NK-92 treated with Interleukin-12 subunit alpha and Interleukin-12 subunit beta, amount 100 ng/mL, for 24 hours (cell line): ENCODE results near the gene AADACL3.
"Not testable (repeated sequence)": the region's sequence is repeated elsewhere in the genome, so short reads cannot be mapped to it uniquely, and the experiment has no call there.

ENCODE experiments used
- DNase-seq: peaks from one replicate; lab custom pipeline; 2025; lab: John Stamatoyannopoulos, UW

The AADACL3 gene

GRCh38 chr1:12715896-12716437, at the start of gene AADACL3:
TSS of gene AADACL3 (plus strand) at chr1:12716110. CDS start at chr1:12716177, 67 bp downstream.
- no peak for DNase-seq

GRCh38 chr1:12666141-12666735, 49.7 kb upstream of the AADACL3 start:
- DNase-seq: no peak

GRCh38 chr1:12669529-12670068, 46.3 kb upstream of the AADACL3 start:
- DNase-seq: no peak

DNA sequence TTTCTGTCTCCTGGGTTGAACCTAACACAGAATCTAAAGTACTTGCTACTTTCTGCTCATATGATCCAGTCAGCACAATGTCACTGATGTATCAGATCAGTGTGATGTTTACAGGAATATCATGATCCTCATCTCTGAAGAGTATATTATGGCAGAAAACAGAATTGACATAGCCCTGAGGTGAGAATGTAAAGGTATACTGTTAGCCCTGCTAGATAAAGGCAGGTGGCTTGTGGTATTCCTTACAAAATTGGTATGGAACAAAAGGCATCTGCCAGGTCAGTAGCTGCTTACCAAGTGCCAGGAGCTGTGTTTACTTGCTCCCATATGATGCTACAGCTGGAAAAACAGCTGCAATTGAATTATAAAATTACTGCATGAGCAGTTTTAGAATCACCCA, 41.6 kb upstream of the AADACL3 start:
- DNase-seq: no peak

DNA sequence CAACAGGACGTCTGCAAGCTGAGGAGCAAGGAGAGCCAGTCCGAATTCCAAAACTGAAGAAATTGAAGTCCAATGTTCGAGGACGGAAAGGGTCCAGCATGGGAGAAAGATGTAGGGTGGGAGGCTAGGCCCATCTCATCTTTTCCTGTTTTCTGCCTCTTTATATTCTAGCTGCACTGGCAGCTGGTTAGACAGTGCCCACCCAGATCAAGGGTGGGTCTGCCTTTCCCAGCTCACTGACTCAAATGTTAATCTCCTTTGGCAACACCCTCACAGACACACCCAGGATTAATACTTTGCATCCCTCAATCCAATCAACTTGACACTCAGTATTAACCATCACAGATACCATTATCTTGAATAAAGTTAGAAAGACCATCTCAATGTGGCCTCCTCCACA, 39.8 kb upstream of the AADACL3 start:
- DNase-seq: not testable (repeated sequence)

DNA sequence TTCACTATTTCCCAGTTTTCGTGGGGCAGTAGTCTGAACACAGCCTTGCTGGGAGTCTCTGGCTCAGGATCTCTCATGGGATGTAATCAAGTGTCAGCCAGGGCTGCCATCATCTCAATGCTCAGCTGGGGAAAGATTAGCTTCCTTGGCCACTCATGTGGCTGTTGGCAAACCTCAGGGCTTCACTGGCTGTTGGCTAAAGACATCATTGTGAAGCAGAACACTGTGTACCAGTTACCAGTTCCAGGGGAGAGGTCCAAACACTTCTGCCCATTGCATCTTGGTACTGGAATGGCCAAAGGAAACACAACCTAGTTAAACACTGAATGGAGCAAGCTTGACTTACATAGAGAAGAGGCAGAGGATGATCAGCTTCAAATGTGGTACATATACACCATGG, 38.3 kb upstream of the AADACL3 start:
- DNase-seq: no peak

DNA sequence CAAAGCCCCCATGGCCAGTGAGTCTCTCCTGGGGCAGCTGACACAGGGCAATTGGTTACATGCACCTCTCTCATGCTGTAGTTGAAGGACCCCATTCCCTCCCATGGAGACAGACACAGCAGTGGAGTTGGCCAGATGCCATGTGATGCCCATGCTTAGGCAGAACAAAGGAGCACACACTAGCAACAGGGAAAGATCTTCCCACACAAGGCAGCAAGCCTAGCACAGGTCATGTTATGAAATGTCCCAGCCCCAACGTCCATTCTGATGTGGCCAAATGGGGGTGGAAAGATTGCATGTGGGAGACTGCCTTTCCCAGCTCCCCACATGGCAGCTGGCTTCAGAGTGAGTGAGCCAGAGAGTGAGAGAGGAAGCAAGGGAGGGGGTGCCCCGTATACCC, 37.6 kb upstream of the AADACL3 start:
- DNase-seq: no peak

- DNase-seq: no peak
These were observed 37.1 kb upstream of the AADACL3 start for GRCh38 chr1:12678820-12679219.

GRCh38 chr1:12690156-12690555, 25.8 kb upstream of the AADACL3 start:
- DNase-seq: no peak

DNA sequence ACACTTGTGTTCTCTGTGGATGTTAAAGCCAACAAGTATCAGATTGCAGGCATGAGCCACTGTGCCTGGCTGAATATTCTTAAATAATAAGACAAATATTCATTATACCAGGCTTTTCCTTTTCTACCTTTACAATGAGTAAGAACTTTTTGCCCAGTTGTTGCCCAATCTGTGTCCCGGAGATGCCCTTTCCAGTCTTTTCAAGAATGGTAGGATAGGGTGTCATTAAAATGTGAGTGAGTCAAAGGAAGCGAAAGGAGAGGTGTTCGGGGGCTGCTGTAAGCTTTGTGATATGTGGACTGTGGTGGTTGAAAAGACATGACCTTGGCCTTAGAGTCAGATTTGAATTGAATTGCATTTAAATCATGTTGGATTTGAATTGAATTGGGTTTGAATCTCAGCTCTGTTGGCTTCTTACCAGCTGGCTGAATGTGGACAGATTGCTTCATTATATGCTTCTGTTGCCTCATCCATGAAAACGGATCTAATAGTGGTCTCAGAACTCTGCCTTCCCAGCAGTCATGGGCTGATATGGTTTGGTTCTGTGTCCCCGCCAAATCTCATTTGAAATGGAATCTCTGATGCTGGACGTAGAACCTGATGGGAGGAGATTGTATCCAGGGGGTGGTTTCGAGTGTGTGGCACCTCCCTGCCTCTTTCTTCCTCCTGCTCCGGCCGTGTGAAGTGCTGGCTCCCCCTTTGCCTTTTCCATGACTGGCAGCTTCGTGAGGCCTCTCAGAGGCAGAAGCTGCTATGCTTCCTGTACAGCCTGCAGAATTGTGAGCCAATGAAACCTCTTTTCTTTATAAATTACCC, 22.7 kb upstream of the AADACL3 start:
- DNase-seq: no peak

GRCh38 chr1:12696658-12697057, 19.3 kb upstream of the AADACL3 start:
- DNase-seq: no peak

DNA sequence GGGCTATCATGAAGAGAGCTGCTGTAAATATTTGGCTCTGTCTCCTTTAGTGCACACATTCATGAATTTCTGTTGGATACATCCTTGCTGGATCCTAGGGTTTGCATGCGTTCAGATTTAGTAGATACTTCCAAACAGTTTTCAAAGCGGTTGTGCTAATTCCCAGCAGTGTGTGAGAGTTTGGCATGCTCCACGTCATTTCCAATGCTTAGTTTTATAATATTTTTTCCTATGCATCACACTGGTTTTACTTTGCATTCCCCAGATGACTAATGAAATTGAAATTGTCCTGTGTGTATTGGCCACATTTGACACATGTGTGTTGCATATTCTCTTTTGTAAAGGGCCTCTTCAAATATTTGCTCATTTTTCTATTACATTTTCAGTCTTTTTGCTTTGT, 18.5 kb upstream of the AADACL3 start:
- no peak for DNase-seq

GRCh38 chr1:12703821-12704451, 12.0 kb upstream of the AADACL3 start:
- no peak for DNase-seq

GRCh38 chr1:12706061-12706460, 9.8 kb upstream of the AADACL3 start:
- no peak for DNase-seq

GRCh38 chr1:12708396-12709090, 7.4 kb upstream of the AADACL3 start:
- no peak for DNase-seq

DNA sequence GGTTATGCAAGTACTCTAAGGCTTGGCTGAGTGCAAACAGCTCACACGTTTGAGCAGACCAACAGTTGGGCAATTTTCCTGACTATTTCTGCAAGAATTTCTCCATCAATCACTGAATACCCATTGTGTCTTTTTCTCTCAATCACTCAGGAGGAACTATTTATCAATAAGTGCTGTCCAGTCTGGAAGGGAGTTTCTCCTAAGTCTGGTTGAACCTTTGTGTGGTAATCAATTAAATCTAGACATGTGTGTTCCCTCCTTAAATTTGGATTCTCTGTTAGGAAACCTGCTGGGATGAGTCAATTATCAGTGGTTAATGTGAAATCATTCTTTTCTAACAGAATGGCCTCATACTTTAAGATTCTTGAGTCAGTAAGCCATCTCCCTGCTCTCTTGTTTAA, 6.8 kb upstream of the AADACL3 start:
- DNase-seq: no peak

GRCh38 chr1:12709696-12710095, 6.2 kb upstream of the AADACL3 start:
- DNase-seq: no peak

GRCh38 chr1:12711536-12711935, 4.4 kb upstream of the AADACL3 start:
- no peak for DNase-seq

DNA sequence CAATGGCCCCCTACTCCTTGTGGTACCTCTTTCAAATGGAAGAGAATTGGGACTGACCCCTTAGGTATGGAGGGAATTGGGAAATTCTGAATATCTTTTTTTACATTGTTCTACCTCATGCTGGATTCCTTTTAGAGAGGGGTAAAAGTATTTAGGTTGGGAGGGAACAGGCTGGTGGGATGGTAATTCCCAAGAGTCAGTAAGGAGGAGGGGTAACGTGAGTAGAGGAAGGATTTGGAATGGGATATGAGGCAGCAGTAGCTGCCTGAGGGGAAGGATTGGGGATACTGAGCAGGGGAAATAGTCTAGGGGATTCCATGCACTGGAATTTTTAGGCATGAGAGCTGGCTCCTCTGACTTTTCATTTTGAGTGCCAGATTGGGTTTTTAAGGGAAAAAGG, 3.8 kb upstream of the AADACL3 start:
- no peak for DNase-seq

DNA sequence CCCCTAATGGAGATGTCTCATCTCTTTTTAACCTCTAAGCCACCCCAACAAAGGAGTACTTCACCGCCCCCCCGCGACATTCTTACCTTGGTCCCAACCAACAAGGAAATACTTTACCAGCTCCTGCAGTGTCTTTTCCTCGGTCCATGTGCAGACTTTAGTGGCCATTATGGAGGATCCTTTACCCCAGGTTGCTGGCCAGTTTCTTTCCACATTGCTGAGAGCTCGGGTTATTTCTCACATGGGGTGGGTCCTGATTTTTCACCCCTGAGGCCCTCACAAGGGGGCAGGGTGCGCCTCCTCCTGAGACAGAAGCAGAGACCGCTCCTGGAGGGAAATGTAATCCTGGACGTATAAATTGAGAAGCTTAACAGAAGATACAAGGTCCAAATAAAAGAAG, 3.0 kb upstream of the AADACL3 start:
- DNase-seq: no peak

DNA sequence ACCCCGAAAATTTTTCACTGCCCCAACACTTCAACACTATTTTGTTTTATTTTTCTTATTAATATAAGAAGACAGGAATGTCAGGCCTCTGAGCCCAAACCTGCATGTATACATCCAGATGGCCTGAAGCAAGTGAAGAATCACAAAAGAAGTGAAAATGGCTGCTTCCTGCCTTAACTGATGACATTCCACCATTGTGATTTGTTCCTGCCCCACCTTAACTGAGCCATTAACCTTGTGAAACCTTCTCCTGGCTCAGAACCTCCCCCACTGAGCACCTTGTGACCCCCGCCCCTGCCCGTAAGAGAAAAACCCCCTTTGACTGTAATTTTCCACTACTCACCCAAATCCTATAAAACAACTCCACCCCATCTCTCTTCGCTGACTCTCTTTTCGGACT, 2.3 kb upstream of the AADACL3 start:
- DNase-seq: not testable (repeated sequence)
